Stimulated activated CD8-positive, alpha-beta memory T cell treated with anti-CD3 and anti-CD28 coated beads, Interleukin-12 subunit alpha, Interleukin-12 subunit beta, amount 100 ng/mL, for 24 hours (primary cell): ENCODE results near the gene MED13L.
"Not testable (repeated sequence)": the region's sequence is repeated elsewhere in the genome, so short reads cannot be mapped to it uniquely, and the experiment has no call there.

Experiments
- DNase-seq: peaks from one replicate; pipeline ENCODE4 v3.0.0-alpha.2; 2020; ENCODE audit errors: extremely low read depth

The MED13L gene

DNA sequence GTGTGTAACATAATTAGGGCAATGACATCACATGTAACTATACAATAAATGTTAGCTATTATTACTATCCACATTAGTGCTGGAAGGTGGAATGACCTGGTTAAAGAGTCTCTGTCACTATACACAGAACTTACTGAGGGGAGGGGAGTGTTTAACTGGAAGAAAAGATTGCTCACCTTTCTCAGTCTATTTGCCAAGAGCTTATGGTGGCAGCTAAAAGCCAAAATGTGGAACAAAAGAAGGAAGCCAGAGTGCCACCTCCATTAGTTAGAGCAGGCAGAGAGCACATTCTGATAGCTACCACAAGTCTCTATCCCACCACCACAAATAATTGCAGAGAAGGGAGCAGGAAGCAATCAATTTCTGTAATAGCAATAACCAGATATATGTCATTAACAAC is 124.4 kb downstream of the MED13L start:
- no peak for DNase-seq

DNA sequence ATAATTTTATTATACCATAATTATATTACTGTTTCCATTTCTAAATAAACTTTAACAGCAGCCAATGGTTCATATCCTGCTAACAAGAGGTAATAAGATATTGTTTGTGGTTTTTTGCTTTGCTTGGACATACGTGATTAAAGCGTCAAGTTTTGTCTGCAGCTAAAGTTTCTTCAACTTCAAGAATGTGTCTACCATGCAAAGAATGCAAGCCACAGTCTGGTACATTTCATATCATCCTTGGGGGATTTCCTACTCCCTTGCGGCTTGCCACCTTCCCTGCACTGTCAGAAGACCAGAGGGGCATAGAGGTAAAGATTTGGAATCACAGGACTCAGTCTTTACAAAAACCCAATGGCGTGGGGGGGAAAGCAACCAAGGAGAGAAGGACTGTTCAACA is 125.2 kb downstream of the MED13L start:
- DNase-seq, result no peak

GRCh38 chr12:116150452-116150851 is 127.0 kb downstream of the MED13L start:
- DNase-seq, result no peak

GRCh38 chr12:116150001-116150400 is 127.5 kb downstream of the MED13L start:
- DNase-seq, result no peak

GRCh38 chr12:116148844-116149243 is 128.6 kb downstream of the MED13L start:
- no peak for DNase-seq

DNA sequence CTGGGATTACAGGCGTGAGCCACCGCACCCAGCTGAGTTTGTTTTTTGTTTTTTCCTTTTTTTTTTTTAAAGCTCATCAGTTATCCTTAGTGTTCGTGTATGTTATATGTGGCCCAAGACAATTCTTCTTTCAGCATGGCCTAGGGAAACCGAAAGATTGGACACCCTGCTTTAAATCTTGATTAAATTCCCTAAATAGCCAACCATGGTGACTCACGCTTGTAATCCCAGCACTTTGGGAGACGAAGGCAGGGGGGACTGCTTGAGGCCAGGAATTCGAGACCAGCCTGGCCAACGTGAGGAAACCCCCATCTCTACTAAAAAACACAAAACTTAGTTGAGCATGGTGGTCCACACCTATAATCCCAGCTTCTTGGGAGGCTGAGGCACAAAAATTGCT is 131.1 kb downstream of the MED13L start:
- DNase-seq, result no peak

GRCh38 chr12:116145451-116145850 is 132.0 kb downstream of the MED13L start:
- no peak for DNase-seq

GRCh38 chr12:116144384-116144783 is 133.1 kb downstream of the MED13L start:
- no peak for DNase-seq

DNA sequence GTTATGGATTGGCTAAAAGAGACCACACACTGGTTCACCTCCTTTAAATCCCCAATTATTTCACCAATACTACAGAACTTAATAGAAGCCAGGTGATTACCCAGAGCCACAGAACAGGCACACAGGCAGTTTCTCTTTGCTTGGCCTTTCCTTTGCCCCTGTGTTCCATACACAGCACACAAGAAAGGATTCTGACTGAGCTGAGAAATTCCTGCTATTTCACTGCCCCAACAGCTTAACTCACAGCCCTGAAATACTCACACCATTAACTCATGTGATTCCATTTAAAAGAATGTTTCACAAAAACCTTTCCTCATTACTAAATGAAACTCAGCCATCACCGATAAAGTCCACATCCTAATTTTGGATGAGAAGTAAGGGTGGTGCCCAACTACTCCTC is 133.6 kb downstream of the MED13L start:
- no peak for DNase-seq

- DNase-seq, result no peak
Measured at GRCh38 chr12:116142936-116143898, 134.3 kb downstream of the MED13L start.

DNA sequence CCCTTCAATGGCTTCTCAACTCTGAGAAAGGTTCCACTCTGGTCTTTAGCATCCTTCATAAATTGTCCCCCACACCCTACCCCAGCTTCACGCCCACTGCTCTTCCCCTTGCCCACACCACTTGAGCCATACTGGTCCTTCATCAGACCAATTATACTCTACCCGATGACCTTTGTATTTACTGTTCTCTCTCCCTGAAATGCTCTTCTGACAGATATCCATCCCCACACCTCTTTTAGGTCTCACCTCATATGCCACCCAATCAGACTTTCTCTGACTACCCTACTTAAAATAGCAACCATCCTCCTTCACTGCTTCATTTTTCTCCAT is 135.7 kb downstream of the MED13L start:
- no peak for DNase-seq

- DNase-seq, result no peak
Measured at GRCh38 chr12:116141110-116141832, 136.2 kb downstream of the MED13L start.

DNA sequence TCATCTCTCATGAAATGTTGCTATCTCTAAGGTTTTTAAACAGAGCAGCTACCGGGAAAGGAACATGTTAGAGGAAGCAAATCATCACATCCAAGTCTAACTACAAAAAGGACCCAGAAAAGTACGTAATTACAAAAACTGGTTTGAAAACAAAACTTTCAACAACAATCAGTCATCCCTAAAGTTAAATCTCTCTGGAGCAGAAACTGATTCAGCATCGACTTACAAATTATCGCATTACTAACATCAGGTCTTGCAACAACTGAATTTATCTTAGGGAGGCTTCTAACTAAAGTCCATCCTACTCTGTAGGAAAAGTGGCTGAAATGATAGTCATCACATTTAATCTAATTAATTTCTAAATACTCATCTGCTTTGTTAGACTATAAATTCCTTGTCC is 137.0 kb downstream of the MED13L start:
- no peak for DNase-seq

GRCh38 chr12:116138781-116139180 is 138.7 kb downstream of the MED13L start:
- no peak for DNase-seq

DNA sequence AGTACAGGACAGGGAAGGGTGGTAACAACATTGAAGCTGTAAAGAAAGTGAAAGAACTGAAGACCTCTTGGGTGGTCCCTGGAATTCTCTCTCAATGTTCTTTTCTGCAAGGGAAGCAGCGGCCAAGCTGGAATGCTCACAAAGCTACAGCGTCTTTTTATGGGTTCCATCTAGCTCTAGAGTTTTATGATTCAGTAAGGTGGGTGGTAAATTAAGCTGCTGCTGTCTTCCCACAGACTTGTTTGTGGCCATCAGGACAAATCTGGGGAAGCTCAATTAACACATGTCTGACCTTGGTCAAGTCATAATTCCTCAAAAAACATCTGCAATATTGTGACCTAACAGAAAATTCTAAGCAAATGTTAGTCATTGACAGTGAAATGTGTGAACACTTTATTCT is 139.1 kb downstream of the MED13L start:
- DNase-seq, result no peak

DNA sequence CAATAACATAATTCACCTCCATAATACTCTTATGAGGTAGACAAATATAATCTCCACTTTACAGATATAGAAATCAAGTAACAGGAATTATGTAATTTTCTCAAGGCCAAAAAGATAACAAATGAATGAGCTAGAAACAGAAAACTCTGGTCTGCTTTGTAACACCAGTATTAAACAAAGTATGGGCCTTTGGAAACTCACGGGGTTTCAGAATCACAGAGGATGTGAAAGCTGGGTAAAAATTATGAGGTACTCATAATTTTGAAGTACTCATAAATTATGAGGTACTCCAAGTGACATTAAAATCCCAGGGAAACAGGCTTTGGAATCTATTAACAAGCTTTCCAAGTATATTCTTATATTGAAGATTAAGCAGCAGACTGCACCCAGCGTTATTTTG is 140.2 kb downstream of the MED13L start:
- DNase-seq, result no peak

- DNase-seq, result no peak
Measured at GRCh38 chr12:116136340-116136739, 141.2 kb downstream of the MED13L start.

DNA sequence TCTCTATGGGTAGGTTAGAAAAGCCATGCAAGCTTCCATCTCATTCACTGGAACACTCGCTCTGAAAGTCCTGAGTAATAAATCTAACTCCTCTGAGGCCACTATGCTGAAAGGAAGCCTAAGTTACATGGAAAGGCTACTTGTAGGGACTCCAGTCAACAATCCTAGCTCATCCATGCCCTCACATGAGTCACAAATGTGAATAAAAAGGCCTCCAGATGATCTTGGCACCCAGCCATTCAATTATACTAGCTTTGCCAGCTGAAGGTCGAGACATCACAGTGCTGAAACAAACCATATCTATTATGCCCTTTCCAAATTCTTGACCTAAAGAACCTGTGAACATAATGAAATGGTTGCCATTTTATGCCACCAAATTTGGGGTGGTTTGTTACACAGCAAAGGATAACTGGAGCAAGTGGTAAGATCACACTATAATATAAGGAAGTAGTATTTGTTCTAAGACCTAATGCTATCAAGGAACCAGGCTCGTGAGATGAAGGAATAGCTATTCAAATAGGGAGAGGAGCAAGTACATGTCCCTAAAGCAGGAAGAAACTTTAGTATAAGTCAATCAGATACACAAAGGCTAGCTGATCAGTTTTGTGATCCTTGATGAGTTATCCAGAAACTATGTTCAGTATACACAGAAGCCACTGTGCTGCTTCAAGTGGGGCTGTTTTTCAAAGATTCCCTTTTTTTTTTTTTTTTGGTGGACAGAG is 142.1 kb downstream of the MED13L start:
- DNase-seq, result no peak

GRCh38 chr12:116133636-116134214 is 143.8 kb downstream of the MED13L start:
- DNase-seq, result no peak

- no peak for DNase-seq
Measured at GRCh38 chr12:116133149-116133548, 144.3 kb downstream of the MED13L start.

DNA sequence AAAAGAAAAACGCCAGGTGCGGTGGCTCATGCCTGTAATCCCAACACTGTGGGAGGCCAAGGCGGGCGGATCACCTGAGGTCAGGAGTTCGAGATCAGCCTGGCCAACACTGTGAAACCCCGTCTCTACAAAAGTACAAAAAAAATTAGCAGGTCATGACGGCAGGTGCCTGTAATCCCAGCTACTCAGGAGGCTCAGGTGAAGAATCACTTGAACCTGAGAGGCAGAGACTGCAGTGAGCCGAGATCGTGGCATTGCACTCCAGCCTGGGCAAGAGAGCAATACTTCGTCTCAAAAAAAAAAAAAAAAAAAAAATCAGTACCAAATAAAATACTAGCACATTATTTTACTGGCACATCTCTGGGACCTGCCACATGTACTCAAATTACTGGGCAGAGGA is 145.5 kb downstream of the MED13L start:
- not testable (repeated sequence) for DNase-seq

- no peak for DNase-seq
Measured at GRCh38 chr12:116131176-116131575, 146.3 kb downstream of the MED13L start.
